ENCODE data around the gene NUF2.
A peak's percentile ranks its signal among the peaks of the same experiment; 100 is the strongest.
"Not testable (repeated sequence)": the region's sequence is repeated elsewhere in the genome, so short reads cannot be mapped to it uniquely, and the experiment has no call there.

NUF2 gene

DNA sequence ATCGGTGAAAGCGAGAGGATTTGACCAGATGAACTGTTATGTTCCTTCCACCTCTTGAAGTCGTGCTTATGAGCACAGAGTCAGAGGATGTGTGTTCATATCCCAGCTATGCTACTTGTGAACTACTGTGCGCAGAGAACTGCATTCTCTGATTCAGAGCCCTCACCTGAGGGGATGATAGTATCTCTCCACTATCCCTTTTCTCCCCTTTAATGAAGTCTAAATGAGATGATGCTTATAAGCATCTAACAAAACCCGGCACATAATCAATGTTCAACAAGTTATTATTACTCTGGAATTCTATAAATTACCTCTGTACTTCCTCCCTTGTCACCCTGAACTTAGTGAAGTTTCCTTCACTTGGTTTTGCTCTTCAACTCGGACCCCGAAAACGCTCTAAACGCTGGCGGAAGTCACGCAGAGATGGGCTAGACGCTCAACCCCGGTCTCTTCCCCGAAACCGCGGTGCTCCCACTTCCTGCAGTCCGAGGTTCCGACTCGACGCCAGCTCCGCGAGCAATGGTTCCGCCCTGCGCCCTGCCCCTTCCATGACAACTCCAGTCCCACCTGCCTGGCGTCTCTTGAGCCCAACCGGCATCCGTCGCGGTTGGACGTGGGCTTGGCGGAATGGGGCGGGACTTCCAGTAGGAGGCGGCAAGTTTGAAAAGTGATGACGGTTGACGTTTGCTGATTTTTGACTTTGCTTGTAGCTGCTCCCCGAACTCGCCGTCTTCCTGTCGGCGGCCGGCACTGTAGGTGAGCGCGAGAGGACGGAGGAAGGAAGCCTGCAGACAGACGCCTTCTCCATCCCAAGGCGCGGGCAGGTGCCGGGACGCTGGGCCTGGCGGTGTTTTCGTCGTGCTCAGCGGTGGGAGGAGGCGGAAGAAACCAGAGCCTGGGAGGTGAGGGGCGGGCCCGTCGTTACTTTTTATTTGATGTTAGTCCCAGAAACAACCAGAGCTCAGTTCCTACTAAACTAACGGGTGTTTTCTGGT lies at the start of gene NUF2:
Gene NUF2, plus strand, starts transcription at position 644 of the 995 bp plus-strand sequence. CDS start 4,098 bp downstream, outside the sequence.
- peak; percentile 98 for ATAC-seq (replicated peaks)
- peak within 1 kb of the TSS; percentile 94 for H3K27ac Mint-ChIP-seq
- H3K4me3 Mint-ChIP-seq: peak within 1 kb of the TSS; percentile 86 to 88
- H3K36me3 Mint-ChIP-seq: no peaks in the 10 kb centered on the region
- no peaks in the 10 kb centered on the region for H3K9me3 Mint-ChIP-seq
- peak; percentile 99 for DNase-seq
- peaks cover 3 to 13% of the 10 kb centered on the region in 2 donors for H3K4me1 Mint-ChIP-seq
- H3K27me3 Mint-ChIP-seq: no peaks in the 10 kb centered on the region

DNA sequence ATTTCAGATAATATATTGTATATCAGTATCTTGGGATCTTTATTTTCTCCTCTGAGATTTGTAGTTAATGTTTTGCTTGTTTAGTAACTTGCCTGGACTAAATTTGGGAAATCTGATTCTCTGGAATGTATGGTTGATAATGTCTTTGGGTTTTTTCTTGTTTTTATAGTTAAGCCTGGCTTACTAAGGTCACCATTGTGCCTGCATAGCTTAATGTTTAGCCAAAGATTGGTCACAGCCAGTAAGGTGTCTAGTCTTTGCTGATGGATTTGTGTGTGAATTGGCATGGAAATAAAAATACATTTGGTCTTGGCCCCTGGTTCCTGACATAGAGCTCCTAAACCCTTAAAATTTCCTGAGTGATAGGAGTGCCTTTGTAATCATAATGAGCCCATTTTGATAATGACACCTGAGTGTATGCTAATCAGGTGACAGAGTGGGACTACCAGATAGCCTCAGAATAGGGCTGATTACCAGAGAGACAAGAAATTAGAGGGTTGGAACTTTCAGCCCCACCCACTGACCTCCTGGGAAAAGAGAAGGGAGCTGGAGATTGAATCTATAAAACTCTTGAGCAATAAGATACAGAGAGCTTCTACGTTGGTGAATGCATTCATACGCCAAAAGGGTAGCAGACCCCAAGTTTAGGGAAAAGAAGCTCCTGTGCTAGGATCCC lies 47.9 kb upstream of the NUF2 start:
- ATAC-seq (replicated peaks): no peak

DNA sequence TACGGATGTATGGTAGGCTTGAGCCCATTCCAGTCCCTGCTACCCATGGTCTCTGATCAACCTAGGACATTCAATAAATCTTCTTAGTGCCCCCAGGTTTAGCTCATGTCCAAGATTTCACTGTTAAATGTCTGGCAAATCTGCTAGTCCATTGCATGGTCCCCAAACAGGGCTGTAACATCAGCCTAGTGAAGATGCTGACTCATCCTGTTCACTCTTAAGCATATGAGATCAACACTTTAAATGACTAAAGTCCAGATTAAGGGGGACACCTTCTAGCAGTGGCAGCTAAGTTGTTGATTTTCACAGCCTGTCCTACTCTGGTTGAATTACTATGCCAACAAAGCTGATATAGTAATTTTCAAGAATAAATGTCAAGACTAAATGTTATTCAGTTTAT lies 46.5 kb upstream of the NUF2 start:
- Mint-ChIP-seq H3K9me3 (peaks cover 18 to 30% of the 10 kb centered on the region in 2 donors), H3K4me3 (no peak overlapping the region), H3K27ac (no peak overlapping the region), H3K36me3 (peaks cover 35 to 52% of the 10 kb centered on the region in 2 donors), H3K4me1 (no peaks in the 10 kb centered on the region), H3K27me3 (no peaks in the 10 kb centered on the region)
- DNase-seq: no peak
- no peak for ATAC-seq (replicated peaks)

More for the DNA sequence above, 47.9 kb upstream of the NUF2 start:
- no peaks in the 10 kb centered on the region for H3K4me1 Mint-ChIP-seq
- H3K9me3 Mint-ChIP-seq: peaks cover 11 to 18% of the 10 kb centered on the region in 2 donors
- H3K4me3 Mint-ChIP-seq: no peak overlapping the region
- peaks cover 25 to 39% of the 10 kb centered on the region in 2 donors for H3K36me3 Mint-ChIP-seq
- H3K27ac Mint-ChIP-seq: peak overlapping the region; percentile 17
- no peak for DNase-seq
- H3K27me3 Mint-ChIP-seq: no peaks in the 10 kb centered on the region

DNA sequence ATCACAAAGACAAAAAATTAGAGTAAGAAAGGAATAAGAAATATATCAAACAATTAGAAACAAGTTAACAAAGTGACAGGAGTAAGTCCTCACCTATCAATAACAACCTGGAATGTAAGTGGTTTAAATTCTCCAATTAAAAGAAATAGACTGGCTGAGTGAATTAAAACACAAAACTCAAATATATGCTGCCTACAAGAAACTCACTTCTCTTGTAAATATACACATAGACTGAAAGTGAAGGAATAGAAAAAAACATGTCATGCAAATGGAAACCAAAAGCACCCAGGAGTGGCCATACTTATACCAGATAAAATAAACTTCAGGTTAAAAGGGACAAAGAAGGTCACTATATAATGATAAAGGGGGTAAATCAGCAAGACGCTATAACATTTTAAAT lies 43.2 kb upstream of the NUF2 start:
- Mint-ChIP-seq H3K27me3 (no peaks in the 10 kb centered on the region), H3K27ac (no peak overlapping the region), H3K4me1 (no peaks in the 10 kb centered on the region), H3K36me3 (peaks cover 52 to 74% of the 10 kb centered on the region in 2 donors), H3K9me3 (peaks cover 27 to 43% of the 10 kb centered on the region in 2 donors), H3K4me3 (no peak overlapping the region)
- ATAC-seq (replicated peaks) (no peak), DNase-seq (no peak)

DNA sequence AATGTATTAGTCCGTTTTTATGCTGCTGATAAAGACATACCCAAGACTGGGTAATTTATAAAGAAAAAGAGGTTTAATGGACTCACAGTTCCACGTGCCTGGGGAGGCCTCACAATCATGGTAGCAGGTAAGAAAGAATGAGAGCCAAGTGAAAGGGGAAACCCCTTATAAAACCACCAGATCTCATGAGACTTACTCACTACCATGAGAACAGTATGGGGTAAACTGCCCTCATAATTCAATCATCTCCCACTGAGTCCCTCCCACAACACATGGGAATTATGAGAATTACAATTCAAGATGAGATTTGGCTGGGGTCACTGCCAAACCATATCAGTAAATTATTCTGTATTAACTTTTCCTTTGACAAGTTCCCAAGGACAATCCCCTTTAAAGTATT lies 36.9 kb upstream of the NUF2 start:
- H3K27me3 Mint-ChIP-seq; H3K4me3 Mint-ChIP-seq; H3K27ac Mint-ChIP-seq; ATAC-seq (replicated peaks); DNase-seq: not testable (repeated sequence)
- peaks cover 22 to 33% of the 10 kb centered on the region in 2 donors for H3K36me3 Mint-ChIP-seq
- H3K9me3 Mint-ChIP-seq: peaks cover 9 to 15% of the 10 kb centered on the region in 2 donors
- H3K4me1 Mint-ChIP-seq: peaks cover 7 to 13% of the 10 kb centered on the region in 2 donors

DNA sequence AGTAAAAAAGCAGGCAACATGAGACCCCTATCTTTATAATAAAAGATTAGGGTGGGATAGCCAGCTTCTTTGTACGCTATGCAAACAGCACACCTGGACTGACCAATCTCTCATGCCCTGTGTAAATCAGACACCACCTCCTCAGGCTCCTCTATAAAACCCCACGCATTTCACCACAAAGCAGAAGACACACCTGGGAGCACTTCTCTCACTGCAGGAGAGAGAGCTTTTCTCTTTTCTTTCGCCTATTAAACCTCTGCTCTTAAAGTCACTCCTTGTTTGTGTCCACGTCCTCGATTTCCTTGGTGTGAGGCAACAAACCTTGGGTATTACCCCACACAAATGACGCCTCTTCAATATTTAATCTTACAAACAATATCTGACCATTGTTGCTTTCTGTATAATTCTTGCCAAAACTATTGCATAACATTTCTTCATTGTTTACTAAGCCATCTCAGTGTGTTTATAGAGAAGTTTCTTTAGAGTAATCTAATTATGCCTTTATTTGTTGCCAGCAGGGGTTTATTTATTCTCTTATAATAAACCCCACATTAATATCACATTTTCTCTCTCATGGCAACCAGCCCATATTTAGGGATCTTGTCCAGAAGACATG lies 31.6 kb upstream of the NUF2 start:
- Mint-ChIP-seq H3K27me3 (no peaks in the 10 kb centered on the region), H3K36me3 (peaks cover 21 to 30% of the 10 kb centered on the region in 2 donors), H3K27ac (no peak overlapping the region), H3K9me3 (peaks cover 9% of the 10 kb centered on the region in 2 donors), H3K4me3 (no peak overlapping the region), H3K4me1 (peaks cover 3 to 8% of the 10 kb centered on the region in 2 donors)
- no peak for ATAC-seq (replicated peaks)
- no peak for DNase-seq

DNA sequence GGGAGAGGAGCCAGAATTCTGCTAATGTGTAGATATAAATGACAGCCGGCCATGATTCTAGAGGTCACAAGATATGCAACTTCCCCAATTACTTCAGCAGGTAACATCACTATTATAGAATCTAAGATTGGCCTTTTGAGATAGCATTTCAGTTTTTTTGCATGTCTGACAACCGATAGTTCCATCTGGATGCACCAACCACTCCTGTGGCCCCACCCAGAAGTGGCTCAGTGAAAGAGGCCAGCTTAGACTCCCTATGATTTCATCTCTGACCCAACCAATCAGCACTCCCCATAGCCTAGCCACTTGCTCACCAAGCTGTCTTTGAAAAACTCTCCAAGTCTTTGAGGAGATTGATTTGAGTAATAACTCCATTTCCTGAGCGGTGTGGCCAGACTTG lies 30.3 kb upstream of the NUF2 start:
- DNase-seq (no peak), ATAC-seq (replicated peaks) (no peak)
- Mint-ChIP-seq H3K27me3 (no peaks in the 10 kb centered on the region), H3K27ac (no peak overlapping the region), H3K4me3 (no peak overlapping the region), H3K9me3 (peaks cover 9% of the 10 kb centered on the region in 2 donors), H3K4me1 (peaks cover 2 to 4% of the 10 kb centered on the region in 2 donors), H3K36me3 (peaks cover 26 to 27% of the 10 kb centered on the region in 2 donors)

DNA sequence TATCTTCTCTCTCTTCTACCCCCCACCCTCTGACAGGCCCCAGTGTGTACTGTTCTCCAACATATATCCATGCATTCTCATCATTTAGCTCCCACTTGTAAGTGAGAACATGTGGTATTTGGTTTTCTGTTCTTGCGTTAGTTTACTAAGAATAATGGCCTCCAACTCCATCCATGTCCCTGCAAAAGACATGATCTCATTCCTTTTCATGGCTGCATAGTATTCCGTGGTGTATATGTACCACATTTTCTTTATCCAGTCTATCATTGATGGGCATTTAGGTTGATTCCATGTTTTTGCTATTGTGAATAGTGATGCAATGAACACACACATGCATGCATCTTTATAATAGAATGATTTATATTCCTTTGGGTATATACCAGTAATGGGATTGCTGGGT lies 29.6 kb upstream of the NUF2 start:
- not testable (repeated sequence) for H3K27ac Mint-ChIP-seq; H3K4me3 Mint-ChIP-seq; DNase-seq; H3K27me3 Mint-ChIP-seq; H3K9me3 Mint-ChIP-seq; ATAC-seq (replicated peaks); H3K4me1 Mint-ChIP-seq
- H3K36me3 Mint-ChIP-seq: peaks cover 26 to 27% of the 10 kb centered on the region in 2 donors

DNA sequence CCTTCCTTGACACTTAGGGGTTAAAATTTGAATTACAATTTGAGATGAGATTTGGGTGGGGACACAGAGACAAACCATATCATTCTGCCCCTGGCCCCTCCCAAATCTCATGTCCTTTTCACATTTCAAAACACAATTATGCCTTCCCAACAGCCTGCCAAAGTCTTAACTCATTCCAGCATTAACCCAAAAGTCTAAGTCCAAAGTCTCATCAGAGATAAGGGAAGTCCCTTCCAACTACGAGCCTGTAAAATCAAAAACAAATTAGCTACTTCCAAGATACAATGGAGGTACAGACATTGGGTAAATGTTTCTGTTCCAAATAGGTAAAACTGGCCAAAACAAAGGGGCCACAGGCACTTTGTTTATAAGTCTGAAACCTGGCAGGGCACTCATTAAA lies 28.3 kb upstream of the NUF2 start:
- H3K4me1 Mint-ChIP-seq: not testable (repeated sequence)

DNA sequence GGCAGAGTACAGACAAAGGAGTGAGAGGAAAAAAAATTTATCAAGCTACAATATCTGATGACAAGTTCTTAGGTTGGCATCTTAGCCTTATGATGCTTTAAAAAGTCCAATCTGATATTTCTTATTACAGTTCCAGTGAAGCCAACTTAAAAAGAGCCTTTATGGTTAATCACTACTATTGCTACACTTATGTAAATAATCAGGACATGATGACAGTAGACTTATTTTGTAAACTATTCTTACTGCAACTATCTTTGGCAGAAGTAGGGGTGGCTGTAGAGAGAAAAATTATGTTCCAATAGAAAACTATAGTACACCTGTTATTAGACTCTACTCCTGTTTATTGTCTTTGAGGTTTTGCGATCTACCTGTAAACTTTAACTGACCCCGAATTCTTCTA lies 25.8 kb upstream of the NUF2 start:
- no peak for ATAC-seq (replicated peaks)
- Mint-ChIP-seq H3K9me3 (peaks cover 9% of the 10 kb centered on the region in 2 donors), H3K27me3 (no peaks in the 10 kb centered on the region), H3K36me3 (peaks cover 38 to 40% of the 10 kb centered on the region in 2 donors), H3K27ac (no peak overlapping the region), H3K4me1 (no peaks in the 10 kb centered on the region), H3K4me3 (no peak overlapping the region)
- DNase-seq: no peak

More for the DNA sequence above, 28.3 kb upstream of the NUF2 start:
- H3K9me3 Mint-ChIP-seq; ATAC-seq (replicated peaks); H3K27ac Mint-ChIP-seq; H3K27me3 Mint-ChIP-seq; H3K4me3 Mint-ChIP-seq; DNase-seq: not testable (repeated sequence)
- peaks cover 29 to 31% of the 10 kb centered on the region in 2 donors for H3K36me3 Mint-ChIP-seq

DNA sequence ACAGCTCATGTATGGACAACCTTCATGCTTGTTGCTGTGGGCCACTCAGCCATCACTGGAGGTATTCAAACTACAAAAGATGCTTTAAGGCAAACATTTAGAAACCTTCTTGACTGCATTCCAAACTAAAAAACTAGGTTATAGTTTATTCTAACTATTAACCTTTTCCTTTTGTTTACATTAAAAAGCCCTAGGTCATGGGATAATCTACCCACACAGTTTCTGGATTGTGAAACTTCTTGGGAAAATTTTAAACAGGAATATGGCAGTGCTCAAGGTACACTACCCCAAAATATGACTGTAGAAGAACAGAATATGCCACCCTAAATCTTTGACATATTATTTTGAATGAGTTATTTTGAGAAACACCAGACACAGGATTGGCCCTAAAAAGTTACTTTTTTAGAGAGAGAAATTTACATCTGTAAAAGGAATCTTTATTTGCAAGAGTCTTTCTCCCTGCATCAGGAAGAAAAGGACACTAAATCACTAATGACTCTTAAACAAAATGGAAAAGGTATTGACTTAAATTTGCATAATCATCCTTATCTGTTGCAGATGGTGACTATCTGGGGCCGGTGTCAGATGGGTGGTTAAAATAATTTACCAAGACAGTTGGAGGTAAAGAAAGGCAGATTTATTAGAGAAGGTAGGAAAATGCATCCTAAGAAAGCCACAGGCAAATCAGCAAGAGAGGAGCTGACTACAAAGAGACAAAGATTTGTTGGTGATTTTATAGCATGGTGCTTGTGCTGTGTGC lies 25.1 kb upstream of the NUF2 start:
- no peaks in the 10 kb centered on the region for H3K4me1 Mint-ChIP-seq
- no peak overlapping the region for H3K4me3 Mint-ChIP-seq
- peaks cover 38 to 40% of the 10 kb centered on the region in 2 donors for H3K36me3 Mint-ChIP-seq
- H3K27me3 Mint-ChIP-seq: no peaks in the 10 kb centered on the region
- no peak overlapping the region for H3K27ac Mint-ChIP-seq
- peaks cover 9% of the 10 kb centered on the region in 2 donors for H3K9me3 Mint-ChIP-seq
- no peak for DNase-seq
- no peak for ATAC-seq (replicated peaks)

DNA sequence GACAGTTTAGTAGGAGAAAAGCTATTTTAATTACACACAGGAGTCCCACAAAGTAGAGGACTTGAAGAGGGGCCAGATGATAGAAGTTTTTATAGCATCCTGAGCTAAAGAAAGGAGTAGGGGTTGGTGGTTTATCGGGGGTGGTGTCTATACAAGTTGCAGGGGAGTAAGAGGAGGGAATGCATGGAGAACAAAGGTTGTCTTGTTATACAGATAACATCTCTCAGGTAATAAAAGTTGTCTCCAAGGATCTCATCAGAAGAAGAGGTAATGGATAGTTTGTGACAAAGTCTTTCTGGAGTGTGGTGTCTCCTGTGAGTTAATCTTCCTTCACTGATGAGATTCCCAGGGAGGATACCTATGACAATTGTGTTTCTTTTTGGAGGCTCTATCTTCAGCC lies 23.4 kb upstream of the NUF2 start:
- H3K27me3 Mint-ChIP-seq: no peaks in the 10 kb centered on the region
- H3K9me3 Mint-ChIP-seq: no peaks in the 10 kb centered on the region
- H3K36me3 Mint-ChIP-seq: peaks cover 32 to 33% of the 10 kb centered on the region in 2 donors
- DNase-seq: no peak
- no peak overlapping the region for H3K27ac Mint-ChIP-seq
- H3K4me3 Mint-ChIP-seq: no peak overlapping the region
- no peak for ATAC-seq (replicated peaks)
- H3K4me1 Mint-ChIP-seq: no peaks in the 10 kb centered on the region

DNA sequence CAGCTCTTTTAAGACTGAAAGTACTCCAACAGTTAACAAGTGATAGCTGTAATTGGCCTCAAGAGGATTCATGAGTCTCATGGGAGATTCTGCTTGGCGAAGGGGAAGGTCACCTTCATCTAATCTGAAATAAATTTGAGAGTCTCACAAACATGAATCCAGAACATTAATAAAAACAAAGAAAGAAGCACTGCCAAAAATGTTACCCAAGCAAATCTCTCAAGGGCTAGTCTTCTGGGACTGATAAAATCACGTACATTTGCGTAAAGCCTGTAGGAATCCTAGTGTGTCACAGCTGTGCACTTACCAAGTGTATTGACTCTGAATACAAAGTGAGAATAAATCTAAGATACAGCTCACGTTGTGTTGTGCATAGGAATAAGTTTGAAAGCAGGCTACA lies 21.2 kb upstream of the NUF2 start:
- ATAC-seq (replicated peaks) (no peak), DNase-seq (no peak)

More for the DNA sequence above, 21.2 kb upstream of the NUF2 start:
- H3K4me1 Mint-ChIP-seq: no peaks in the 10 kb centered on the region
- no peak overlapping the region for H3K4me3 Mint-ChIP-seq
- no peaks in the 10 kb centered on the region for H3K27me3 Mint-ChIP-seq
- H3K9me3 Mint-ChIP-seq: no peaks in the 10 kb centered on the region
- H3K36me3 Mint-ChIP-seq: peaks cover 35 to 43% of the 10 kb centered on the region in 2 donors
- H3K27ac Mint-ChIP-seq: no peak overlapping the region
